Measurements from ENCODE around the gene ABAT. TPM values are rescaled to one million over a fixed set of nuclear protein-coding genes. Genes with fewer than 3 reads are reported as not detected.
"Not testable (repeated sequence)": the region's sequence is repeated elsewhere in the genome, so short reads cannot be mapped to it uniquely, and the experiment has no call there.

ABAT gene
- total RNA-seq, 1 donor from 2014 or later, result 3.4 TPM

DNA sequence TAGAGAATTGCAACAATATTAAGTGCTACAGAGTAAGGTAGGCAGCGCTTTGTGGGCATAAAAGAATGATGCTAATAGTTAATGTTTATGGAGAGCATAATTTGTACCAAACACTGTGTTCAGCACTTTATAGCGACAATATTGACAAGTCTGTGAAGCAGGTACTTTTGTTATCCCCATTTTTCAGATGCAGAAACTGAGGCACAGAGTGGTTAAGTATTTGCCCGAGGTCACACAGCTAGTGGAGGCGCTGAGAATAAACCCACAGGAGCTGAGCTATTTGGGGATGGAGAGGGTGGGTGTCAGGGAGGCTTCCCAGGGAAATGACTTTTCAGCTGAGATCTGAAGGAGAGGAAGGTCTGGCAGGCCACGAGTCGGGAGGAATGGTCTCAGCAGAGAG is 83.6 kb downstream of the ABAT start:
- ATAC-seq (ENCODE audit: poor library complexity) (no peak), DNase-seq (no peak)
- intact Hi-C loops (cut with DNase I), result no loop called here

DNA sequence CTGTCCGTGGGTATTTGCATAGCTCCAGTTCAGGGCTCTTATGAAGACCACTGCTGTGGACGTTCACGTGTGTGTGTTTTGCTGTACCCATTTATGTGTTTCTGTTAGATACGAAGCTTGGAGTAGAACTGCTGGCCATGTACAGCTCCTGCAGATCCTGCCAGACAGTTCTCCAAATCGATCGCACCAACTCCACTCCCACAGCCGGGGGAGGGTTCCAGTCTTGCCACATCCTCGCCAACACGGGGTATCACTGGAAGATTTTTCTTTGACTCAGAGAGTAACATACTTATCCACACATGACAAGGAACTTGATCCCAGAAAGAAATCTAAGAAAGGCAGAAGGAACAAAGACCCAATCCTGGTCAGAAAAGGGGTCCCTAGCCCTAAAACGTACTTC is 85.6 kb downstream of the ABAT start:
- intact Hi-C loops (cut with DNase I), result no loop called here
- no peak for ATAC-seq (ENCODE audit: poor library complexity)

DNA sequence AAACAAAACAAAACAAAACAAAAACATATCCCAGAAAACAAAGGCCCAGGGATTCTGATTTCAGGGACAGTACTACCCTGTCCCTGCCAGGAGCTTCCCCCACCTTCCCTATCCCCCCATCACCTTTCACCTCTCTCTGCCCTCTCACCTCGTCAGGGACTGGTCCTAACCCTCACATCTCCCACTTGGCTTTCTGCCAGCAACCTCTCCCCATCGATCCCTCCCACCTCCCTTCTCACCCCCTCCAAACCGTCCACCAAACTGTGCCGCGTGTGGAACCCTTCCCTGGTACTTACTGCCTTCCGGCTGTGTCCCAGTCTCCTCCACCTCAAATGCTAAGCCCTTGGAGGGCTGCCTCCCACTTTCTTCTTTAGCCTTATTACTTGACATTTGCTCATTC is 86.7 kb downstream of the ABAT start:
- intact Hi-C loops (cut with DNase I), result no loop called here

More for the DNA sequence above, 85.6 kb downstream of the ABAT start:
- DNase-seq, result no peak

DNA sequence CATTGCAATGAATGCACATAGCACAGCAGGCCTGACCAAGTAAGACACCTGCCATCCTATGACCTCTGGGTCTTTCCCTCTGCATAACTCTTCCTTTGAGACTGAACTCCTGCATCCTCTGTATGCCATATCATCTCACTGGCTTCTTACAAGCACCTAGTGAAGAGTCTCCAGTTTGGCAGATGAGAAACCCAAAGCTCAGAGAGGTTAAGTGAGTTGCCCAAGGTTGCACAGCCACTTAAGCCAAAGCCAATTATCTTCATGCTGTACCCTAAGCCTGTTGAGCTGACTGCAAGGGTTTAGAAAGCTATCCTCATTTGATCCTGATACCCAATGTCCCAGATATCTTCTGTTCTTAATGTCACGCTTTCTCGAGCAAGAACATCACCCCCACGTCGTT is 87.8 kb downstream of the ABAT start:
- DNase-seq (no peak), ATAC-seq (ENCODE audit: poor library complexity) (no peak)
- intact Hi-C loops (cut with DNase I), result no loop called here

More for the DNA sequence above, 86.7 kb downstream of the ABAT start:
- DNase-seq (no peak), ATAC-seq (ENCODE audit: poor library complexity) (no peak)

DNA sequence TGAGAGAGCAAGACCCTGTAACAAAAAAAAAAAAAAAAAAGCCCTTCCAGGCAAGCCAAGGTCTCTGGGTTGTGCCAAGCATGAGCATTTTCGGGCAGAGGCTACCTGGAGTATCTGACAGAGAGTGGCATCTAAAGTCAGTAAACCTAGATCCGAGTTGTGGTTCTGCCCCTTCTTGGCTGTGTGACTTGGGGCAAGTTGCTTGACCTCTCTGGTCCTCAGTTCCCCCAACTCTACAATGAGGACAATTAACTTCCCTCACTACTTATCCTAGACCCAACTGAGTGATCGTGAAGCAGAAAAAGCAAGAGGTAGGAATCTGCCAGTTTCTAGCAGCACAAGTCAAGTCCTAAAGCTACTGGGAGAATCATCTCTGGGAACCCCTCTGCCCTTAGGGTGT is 88.7 kb downstream of the ABAT start:
- no peak for DNase-seq
- intact Hi-C loops (cut with DNase I), result no loop called here
- no peak for ATAC-seq (ENCODE audit: poor library complexity)

DNA sequence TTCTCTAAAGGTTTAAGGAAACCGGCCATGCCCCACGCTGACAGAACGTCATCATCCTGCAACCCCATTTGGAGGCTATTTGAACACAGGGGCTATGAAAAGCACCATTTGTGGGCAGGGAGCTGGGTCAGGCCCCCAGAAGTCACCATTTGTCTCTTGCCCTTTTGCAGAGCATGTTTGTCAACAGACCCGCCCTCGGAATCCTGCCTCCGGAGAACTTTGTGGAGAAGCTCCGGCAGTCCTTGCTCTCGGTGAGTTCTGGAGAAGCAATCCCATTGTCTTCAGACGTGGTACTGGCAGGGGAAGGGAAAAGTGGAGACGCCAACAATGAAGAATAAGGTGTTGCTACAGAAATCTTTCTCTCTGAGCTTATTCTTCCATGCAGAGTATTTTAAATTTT is 89.5 kb downstream of the ABAT start:
- intact Hi-C loops (cut with DNase I), result no loop called here
- DNase-seq (no peak), ATAC-seq (ENCODE audit: poor library complexity) (no peak)

DNA sequence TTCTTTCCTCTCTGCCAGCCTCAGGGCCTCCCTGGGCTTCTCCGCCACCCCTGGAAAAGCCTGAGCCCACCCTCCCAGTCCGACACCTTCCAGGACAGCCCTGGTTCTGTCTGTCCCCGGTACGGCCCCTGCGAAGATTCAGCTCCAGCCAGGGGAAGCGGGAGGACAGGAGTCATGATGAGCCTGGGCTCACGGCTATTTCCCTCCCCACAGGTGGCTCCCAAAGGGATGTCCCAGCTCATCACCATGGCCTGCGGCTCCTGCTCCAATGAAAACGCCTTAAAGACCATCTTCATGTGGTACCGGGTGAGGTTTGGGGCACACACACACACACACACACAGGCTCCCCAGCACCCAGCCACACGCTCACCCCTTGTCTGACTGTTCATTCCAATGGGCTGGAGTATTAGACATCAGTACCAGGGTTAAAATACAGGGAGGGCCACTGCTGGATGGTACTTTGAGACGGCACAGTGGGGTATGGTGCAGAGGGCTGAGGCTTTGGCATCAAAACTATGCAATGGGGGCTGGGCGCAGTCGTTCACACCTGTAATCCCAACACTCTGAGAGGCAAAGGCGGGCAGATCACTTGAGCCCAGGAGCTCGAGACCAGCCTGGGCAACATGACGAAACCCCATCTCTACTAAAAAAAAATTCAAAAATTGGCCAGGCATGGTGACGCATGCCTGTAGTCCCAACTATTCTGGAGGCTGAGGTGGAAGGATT is 90.3 kb downstream of the ABAT start:
- intact Hi-C loops (cut with DNase I), result no loop called here
- ATAC-seq (ENCODE audit: poor library complexity) (no peak), DNase-seq (no peak)

DNA sequence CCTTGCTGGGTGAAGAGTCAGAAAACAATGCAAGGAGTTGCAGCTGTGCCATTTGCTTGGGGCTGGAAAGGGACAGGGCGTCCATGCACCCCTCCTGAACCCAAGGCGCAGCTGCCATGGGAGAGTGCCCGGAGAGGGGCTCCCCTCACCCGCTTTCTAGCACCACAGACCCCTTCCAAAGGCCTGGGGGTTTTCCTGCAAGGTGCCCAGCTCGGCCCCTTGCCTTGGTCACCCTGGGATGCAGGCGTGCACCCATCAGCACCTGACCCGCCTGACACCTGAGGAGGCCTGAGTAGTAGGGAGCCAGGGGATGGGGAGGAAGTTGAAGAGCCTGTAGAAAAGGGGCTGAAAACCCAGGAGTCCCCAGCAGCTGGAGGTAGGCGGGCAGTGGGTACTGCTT is 92.8 kb downstream of the ABAT start:
- intact Hi-C loops (cut with DNase I), result no loop called here
- ATAC-seq (ENCODE audit: poor library complexity) (no peak), DNase-seq (no peak)

DNA sequence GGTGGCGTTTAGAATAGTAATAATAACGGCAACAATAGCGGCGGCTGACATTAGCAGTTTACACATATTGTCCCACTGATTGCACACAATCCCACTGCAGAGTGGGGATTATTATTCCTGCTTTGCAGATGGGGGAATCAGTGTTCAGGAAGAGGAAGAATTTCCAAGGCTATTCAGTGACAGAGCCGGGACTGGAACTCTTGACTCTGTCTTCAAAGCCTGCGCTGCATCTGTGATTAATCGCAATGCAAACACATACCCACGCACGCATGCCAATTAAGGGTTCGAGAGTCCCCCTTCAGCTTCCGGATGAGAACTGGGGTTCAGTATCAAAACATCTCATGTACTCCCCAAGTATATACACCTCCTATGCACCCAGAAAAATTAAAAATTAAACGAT is 93.9 kb downstream of the ABAT start:
- no peak for ATAC-seq (ENCODE audit: poor library complexity)
- DNase-seq, result no peak
- intact Hi-C loops (cut with DNase I), result no loop called here

DNA sequence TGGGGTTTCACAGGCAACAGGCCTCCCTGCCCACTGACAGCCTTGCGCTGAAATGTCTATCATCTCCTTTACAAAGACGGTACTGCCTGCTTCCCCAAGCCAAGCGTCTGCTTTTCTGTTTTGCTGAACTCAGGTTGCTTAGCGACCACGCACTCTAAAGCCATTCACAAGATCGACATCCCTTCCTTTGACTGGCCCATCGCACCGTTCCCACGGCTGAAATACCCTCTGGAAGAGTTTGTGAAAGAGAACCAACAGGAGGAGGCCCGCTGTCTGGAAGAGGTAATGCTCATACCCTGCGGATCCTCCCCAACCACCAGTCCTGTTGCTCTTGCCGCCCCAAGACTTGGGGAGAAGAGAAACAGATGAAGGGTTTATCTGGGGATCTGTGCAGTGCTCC is 94.3 kb downstream of the ABAT start:
- no peak for ATAC-seq (ENCODE audit: poor library complexity)
- intact Hi-C loops (cut with DNase I), result no loop called here
- DNase-seq, result no peak

DNA sequence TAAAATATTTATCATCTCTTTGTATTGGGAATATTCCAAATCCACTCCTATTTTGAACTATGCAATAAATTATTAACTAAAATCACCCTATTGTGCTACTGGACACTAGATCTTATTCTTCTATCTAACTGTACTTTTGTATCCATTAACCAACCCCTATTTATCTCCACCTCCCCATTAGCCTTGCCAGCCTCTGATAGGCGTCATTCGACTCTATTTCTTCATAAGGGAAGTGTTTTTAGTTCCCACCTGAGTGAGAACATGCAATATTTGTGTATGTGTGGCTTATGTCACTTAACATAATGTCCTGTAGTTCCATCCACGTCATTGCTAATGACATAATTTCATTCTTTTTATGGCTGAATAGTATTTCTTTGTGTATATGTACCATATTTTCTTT is 99.1 kb downstream of the ABAT start:
- ATAC-seq (ENCODE audit: poor library complexity), result no peak
- intact Hi-C loops (cut with DNase I), result no loop called here
- DNase-seq, result no peak

DNA sequence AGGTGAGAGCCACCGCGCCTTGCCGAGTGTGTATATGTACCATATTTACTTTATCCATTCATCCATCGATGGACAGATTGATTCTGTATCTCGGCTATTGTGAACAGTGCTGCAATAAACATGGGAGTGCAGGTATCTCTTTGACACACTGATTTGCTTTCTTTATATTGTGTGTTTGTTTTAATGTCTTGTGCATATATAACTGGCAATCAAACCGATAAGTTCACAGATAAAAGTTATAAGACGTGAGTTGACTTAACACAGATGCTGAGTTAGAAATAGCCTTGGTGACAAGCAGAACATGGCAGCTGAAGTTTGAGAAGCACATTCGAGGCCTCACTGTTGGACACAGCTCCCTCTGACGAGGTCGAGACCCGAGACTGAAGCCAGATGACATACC is 99.8 kb downstream of the ABAT start:
- intact Hi-C loops (cut with DNase I), result no loop called here
- ATAC-seq (ENCODE audit: poor library complexity), result no peak

DNA sequence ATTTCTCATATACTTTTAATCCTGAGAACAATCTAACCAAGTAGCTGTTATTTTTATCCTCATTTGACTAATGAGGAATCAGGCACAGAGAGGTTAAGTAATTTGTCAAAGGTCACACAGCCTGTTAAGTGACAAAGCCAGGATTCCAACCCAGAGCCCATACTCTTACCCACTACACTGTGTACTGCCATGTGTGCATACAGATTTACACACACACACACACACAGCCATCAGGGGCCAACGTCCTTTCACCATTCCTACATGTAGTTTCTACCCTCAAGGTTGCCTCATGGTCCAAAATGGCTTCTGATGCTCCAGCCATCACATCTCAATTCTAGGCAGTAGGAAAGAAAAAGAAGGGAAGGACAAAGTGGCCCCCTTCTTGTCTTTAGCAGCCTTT is 100.9 kb downstream of the ABAT start:
- ATAC-seq (ENCODE audit: poor library complexity) (no peak), DNase-seq (no peak)
- intact Hi-C loops (cut with DNase I), result no loop called here

More for the DNA sequence above, 99.8 kb downstream of the ABAT start:
- no peak for DNase-seq

DNA sequence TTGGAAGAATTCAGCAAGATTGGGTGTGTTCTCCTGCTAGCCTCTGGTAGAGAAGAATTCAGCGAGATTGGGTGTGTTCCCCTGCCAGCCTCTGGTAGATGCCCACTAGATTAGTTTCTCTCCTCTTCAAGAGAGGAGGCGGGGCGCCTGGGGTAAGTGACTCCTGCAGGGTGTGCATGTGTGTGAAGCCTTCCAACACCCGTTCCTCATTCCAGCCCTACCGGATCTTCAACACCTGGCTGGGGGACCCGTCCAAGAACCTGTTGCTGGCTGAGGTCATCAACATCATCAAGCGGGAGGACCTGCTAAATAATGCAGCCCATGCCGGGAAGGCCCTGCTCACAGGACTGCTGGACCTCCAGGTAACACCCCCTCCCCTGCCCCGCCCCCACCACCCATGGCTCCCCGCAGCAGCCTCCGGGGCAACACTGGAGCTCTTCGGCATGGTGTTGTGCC is 101.7 kb downstream of the ABAT start:
- DNase-seq (no peak), ATAC-seq (ENCODE audit: poor library complexity) (no peak)
- intact Hi-C loops (cut with DNase I), result no loop called here

DNA sequence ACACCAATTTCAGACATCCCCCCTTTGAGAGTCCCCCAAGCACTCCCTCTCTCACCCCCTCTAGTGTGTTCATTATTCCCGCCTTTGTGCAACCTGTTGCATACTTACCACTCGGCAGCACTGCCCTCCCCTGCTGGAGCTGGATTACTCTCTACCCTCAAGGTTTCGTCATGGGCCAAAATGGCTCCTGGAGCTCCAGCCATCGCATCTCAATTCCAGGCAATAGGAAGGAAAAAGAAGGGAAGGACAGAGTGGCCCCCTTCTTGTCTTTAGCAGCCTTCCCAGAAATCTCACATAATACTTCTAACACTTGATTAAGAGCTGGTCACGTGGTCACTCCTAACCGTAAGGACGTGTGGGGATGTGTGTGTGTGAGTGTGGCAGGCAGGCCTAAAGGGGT is 102.8 kb downstream of the ABAT start:
- intact Hi-C loops (cut with DNase I), result no loop called here
- DNase-seq, result no peak
- ATAC-seq (ENCODE audit: poor library complexity), result no peak

DNA sequence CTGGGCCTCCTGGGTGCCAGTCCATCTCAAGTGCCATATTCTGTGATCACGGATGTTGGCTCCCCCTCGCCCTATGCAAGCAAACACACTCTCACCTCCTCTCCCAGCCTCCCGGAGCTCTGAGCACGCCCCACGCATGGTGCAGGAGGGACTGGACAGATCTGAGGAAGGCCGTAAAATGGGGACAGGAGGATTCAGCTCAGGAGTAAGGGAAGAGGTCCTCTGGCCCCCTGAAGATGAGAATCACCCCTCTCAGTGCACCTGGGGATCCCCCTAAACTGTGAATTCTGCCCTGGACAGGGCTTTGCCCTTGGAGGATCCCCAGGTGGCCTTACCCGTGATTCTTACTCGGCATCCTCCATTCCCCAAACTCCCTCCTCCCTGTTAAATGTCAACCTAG is 107.4 kb downstream of the ABAT start:
- intact Hi-C loops (cut with DNase I), result no loop called here
- no peak for ATAC-seq (ENCODE audit: poor library complexity)
- DNase-seq, result no peak

DNA sequence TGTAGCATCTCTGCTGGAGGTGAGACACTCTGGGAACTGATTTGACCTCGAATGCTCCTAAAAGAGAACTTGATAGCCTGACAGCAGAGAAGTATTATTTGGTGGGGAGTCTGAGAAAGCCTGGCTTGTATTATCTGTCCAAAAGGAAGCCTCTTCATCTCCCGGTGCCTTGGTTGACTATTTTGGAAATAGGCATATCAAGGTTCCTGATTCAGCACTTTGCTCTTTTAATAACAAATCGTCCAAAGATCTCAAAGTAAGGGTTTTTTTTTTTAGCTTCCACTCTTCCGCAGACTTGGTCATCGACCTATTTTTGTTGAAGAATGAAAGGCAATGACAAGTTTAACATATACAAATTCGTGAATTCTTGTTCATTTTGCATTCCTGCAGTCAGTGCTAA is 108.3 kb downstream of the ABAT start:
- no peak for ATAC-seq (ENCODE audit: poor library complexity)
- intact Hi-C loops (cut with DNase I), result no loop called here

DNA sequence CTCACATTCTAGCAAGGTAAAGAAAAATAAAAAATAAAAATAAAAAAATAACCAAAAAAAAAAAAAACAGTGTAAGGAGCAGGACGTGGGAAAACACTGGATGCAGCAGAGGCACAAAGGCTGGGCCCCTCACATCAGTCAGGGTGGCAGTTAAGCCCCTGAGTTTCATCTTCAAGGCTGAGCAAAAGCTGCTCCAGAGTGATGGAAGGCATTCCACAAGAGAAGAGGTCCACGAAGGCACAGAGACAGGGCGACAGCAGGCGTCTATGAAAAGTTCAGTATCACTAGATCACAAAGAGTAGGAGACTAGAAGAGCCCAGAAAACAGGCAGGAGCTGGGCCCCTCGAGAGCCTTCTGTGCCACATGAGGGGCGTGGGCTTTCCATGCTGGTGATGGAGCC is 111.0 kb downstream of the ABAT start:
- ATAC-seq (ENCODE audit: poor library complexity) (no peak), DNase-seq (no peak)
- intact Hi-C loops (cut with DNase I), result no loop called here

More for the DNA sequence above, 108.3 kb downstream of the ABAT start:
- DNase-seq, result no peak

DNA sequence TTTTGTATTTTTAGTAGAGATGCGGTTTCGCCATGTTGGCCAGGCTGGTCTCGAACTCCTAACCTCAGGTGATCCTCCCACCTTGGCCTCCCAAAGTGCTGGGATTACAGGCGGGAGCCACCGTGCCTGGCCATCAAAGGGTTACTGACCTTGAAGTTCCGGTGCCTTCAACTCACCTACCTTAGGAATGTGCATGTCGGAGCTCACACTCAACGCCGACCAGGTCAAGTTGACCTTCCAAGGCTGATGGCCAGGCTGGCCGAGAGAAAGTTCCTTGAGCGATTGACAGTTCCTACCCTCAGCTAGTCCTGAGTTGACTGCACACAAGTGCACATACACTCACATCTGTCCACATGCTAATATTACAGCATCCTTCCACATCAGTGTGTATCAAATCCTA is 111.9 kb downstream of the ABAT start:
- ATAC-seq (ENCODE audit: poor library complexity); DNase-seq; intact Hi-C loops (cut with DNase I): not testable (repeated sequence)

DNA sequence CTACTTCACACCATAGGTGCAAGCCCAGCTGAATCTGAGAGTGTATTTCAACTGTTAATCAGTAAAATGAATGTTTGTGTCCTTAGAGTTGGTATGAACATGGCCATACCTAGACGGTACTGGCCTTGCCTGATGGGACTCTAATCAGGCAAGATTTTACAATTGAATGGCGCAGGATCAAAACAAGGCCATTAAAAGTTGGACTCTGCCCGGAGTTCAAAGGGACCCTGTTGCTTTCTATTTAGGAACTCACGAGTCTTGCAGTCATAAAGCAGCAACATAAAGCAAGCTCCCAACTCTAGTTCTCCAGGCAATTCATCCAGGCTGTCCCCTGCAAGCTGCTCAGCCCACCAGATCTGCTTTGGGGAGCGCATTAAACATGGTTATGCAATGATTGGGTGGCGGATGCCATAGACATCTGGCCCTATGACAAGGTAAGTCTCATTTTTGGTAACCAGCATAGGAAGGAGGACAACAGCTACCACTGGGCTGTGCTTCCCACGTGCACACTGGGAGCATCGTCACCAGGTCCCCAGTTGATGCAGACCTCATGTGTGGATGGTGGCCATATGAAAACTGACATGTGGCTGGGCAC is 114.3 kb downstream of the ABAT start:
- intact Hi-C loops (cut with DNase I), result no loop called here
- ATAC-seq (ENCODE audit: poor library complexity), result no peak
- DNase-seq, result no peak

DNA sequence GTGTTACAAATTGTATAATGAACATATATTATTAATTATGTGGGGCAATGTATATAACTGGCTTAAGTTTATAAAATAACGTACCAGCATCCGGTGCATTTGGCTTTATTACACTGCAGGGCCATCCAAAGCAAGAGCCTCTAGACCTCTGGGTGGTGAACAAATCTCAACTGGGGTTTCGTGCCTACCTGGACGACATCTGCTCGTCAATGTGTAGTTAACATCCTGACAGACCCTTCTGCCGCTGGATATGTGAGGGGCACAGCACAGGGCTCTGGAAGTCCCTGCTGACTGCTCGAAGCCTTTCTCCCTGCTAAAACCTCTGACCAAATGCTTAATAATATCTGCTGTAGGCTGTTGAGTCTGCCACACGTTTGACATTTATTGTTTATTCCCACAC is 120.7 kb downstream of the ABAT start:
- intact Hi-C loops (cut with DNase I), result loop anchor here (10.0 kb wide), 1 partner anchor 230 kb away; no protein-coding TSS in a partner anchor
- no peak for ATAC-seq (ENCODE audit: poor library complexity)
- no peak for DNase-seq

Measured in Right ventricle myocardium superior (tissue), 1 donor.